Measurements from ENCODE around the gene MBLAC1.

DNA sequence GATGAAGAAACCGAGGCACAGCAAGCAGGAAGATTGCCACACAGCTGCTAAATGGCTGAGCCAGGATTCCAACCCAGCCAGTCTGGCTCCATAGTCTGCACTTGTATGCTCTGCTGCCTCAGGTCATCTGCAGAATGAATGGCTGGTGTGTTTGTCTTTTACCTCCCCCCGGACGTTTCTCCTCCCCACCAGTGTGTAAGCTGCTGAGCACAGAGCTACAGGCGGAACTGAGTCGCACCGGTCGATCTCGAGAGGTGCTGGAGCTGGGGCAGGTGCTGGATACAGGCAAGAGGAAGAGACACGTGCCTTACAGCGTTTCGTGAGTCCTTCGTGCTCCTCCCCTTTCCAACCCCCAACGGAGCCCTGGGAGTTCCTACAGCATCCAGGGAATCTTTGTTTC is 4.7 kb upstream of the MBLAC1 start:
- TF ChIP-seq EZH2 (IDR thresholded peaks at IDR 0.05) (no peak), POLR2AphosphoS5 (IDR thresholded peaks at IDR 0.05; ENCODE audit: borderline replicate concordance, low read depth, low read length) (no peak), FOXP2 (optimal IDR thresholded peaks at IDR 0.05; ENCODE audit: control extremely low read depth, extremely low read length, insufficient read depth) (no peak)

Data from SK-N-MC (cell line).